ENCODE data around the gene MS4A18. TPM values are rescaled to one million over a fixed set of nuclear protein-coding genes. Genes with fewer than 3 reads are reported as not detected.
A peak's percentile ranks its signal among the peaks of the same experiment; 100 is the strongest.

The MS4A18 gene
- total and polyA plus RNA-seq, 2 donors (not counting 3 experiments of a cell fraction or from before 2014, with no cell fraction given) = not detected

DNA sequence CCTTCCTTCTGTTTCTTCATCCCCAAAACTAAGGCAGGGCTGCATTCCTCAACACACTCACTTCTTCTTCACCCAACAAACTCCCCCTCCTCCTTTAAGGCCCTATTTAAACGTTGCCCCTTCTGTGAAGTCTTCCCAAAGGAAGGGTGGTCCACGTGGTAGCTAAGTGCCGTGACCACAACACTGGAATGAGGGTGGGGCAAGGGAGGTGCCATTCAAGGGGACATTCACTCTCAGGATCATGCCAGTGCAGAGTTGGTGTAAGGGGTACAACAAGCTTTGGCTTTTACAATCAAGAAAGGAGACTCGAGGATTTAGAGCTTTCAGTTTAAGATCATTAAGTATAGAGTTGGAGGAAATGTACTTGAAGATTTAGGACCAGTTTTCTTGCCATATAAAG is 52.6 kb downstream of the MS4A18 start:
- Histone ChIP-seq H3K9ac (replicated peaks; ENCODE audit: extremely low read depth, insufficient read depth, low read length) (peak overlapping the region; percentile 36), H3K27ac (ENCODE audit: insufficient read depth, low read depth, low read length) (peak overlapping the region; percentile 94), H3K4me2 (ENCODE audit: insufficient read depth, low read length) (no peak overlapping the region), H3K9me1 (replicated peaks; ENCODE audit: control insufficient read depth, extremely low read depth, insufficient read depth, low read length) (no peaks in the 10 kb centered on the region), H2AFZ (ENCODE audit: low read depth, low read length) (peak overlapping the region; percentile 55), H3K79me2 (ENCODE audit: control insufficient read depth, insufficient read depth, low read length) (no peaks in the 10 kb centered on the region), H4K20me1 (replicated peaks; ENCODE audit: control insufficient read depth, extremely low read depth, insufficient read depth, low read length) (no peaks in the 10 kb centered on the region), H3K4me1 (ENCODE audit: control insufficient read depth, extremely low read depth, insufficient read depth, low read length) (peaks cover 25% of the 10 kb centered on the region), H3K36me3 (ENCODE audit: control insufficient read depth in 2 of 2, extremely low read depth in 1 of 2, insufficient read depth in 2 of 2, low read length in 2 of 2) (no peaks in the 10 kb centered on the region), H3K4me3 (replicated peaks in 1 of 3; ENCODE audit: insufficient read depth in 1 of 3, low read depth in 1 of 3, low read length in 3 of 3) (no peak overlapping the region), H3K27me3 (ENCODE audit: control insufficient read depth in 2 of 2, insufficient read depth in 2 of 2, low read length in 2 of 2) (no peaks in the 10 kb centered on the region), H3K9me3 (replicated peaks; ENCODE audit: control insufficient read depth, insufficient read depth, low read length) (no peaks in the 10 kb centered on the region)
- TF ChIP-seq, protein P1, sequence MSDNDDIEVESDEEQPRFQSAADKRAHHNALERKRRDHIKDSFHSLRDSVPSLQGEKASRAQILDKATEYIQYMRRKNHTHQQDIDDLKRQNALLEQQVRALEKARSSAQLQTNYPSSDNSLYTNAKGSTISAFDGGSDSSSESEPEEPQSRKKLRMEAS (IDR thresholded peaks at IDR 0.05; ENCODE audit: insufficient read depth, insufficient read length) = no peak
- TF ChIP-seq POLR2AphosphoS5 (IDR thresholded peaks at IDR 0.05; ENCODE audit: insufficient read depth, low read depth, low read length) (no peak), FOS (IDR thresholded peaks at IDR 0.05; ENCODE audit: borderline replicate concordance, insufficient read depth, low read length) (no peak), POLR2A (IDR thresholded peaks at IDR 0.05; ENCODE audit: low read depth, low read length) (no peak)
- ChIA-PET CTCF (interaction anchor here (0.8 to 7.5 kb wide), 8 partner anchors 9 to 352 kb away, joined by 3 to 148 read pairs (median 18); no protein-coding TSS in a partner anchor), POLR2A (interaction anchor here (0.9 kb wide), 1 partner anchor 137 kb away, joined by 3 read pairs; the partner anchor contains the start of gene TMEM109)
- TSS peak; percentile 86 for BruUV-seq (replicated peaks)
- intact Hi-C loops (cut with micrococcal nuclease) (no loop called here), dilution Hi-C loops (cut with MboI; ENCODE audit: extremely low pct_ligation_motif_present, low sequenced_read_pairs) (no loop called here)
- FAIRE-seq = no peak
- no peak for DNase-seq (ENCODE audit: low read depth, low spot score)

DNA sequence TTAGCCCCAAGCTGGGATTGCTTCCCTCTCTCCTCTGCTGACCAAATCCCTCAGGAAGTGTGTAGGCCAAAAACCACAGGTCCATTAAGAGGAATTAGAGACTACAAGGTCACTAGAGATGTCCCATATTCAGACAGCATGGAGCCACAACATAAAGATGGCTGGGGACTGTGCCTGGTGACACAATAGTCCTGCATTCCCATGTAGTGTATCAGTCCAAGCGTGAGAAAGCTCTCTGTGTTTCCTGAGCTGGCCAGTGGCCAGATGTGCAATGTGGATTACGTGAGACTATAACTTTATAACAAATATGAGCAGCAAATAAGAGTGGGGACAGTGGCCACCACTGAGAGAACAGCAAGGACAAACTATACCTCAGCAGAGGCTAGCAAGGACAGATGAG is 53.1 kb downstream of the MS4A18 start:
- TF ChIP-seq FOS (IDR thresholded peaks at IDR 0.05; ENCODE audit: borderline replicate concordance, insufficient read depth, low read length) (peak; percentile 36), EZH2 (IDR thresholded peaks at IDR 0.05; ENCODE audit: borderline replicate concordance, low read depth, low read length, severe bottlenecking) (no peak), POLR2AphosphoS5 (IDR thresholded peaks at IDR 0.05; ENCODE audit: insufficient read depth, low read depth, low read length) (no peak), JUN (IDR thresholded peaks at IDR 0.05; ENCODE audit: borderline replicate concordance, insufficient read depth, insufficient read length, low read depth) (peak; percentile 58), MYC (IDR thresholded peaks at IDR 0.05; ENCODE audit: low read depth, low read length) (no peak), GATA2 (IDR thresholded peaks at IDR 0.05; ENCODE audit: insufficient read depth, insufficient read length, low read depth, low read length) (no peak), POLR2A (IDR thresholded peaks at IDR 0.05; ENCODE audit: low read depth, low read length) (no peak)
- TF ChIP-seq, protein P1 (IDR thresholded peaks at IDR 0.05; ENCODE audit: insufficient read depth, insufficient read length) = no peak
- TF ChIP-seq, protein P2, sequence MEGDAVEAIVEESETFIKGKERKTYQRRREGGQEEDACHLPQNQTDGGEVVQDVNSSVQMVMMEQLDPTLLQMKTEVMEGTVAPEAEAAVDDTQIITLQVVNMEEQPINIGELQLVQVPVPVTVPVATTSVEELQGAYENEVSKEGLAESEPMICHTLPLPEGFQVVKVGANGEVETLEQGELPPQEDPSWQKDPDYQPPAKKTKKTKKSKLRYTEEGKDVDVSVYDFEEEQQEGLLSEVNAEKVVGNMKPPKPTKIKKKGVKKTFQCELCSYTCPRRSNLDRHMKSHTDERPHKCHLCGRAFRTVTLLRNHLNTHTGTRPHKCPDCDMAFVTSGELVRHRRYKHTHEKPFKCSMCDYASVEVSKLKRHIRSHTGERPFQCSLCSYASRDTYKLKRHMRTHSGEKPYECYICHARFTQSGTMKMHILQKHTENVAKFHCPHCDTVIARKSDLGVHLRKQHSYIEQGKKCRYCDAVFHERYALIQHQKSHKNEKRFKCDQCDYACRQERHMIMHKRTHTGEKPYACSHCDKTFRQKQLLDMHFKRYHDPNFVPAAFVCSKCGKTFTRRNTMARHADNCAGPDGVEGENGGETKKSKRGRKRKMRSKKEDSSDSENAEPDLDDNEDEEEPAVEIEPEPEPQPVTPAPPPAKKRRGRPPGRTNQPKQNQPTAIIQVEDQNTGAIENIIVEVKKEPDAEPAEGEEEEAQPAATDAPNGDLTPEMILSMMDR (IDR thresholded peaks at IDR 0.05; ENCODE audit: extremely low read depth in 1 of 2, insufficient read depth in 1 of 2, low read depth in 1 of 2, low read length in 2 of 2) = no peak
- Histone ChIP-seq H3K27ac (ENCODE audit: insufficient read depth, low read depth, low read length) (peak overlapping the region; percentile 94), H3K4me2 (ENCODE audit: insufficient read depth, low read length) (peak overlapping the region; percentile 1), H3K4me1 (ENCODE audit: control insufficient read depth, extremely low read depth, insufficient read depth, low read length) (peaks cover 23% of the 10 kb centered on the region), H3K79me2 (ENCODE audit: control insufficient read depth, insufficient read depth, low read length) (no peaks in the 10 kb centered on the region), H3K9me3 (replicated peaks; ENCODE audit: control insufficient read depth, insufficient read depth, low read length) (no peaks in the 10 kb centered on the region), H3K9ac (replicated peaks; ENCODE audit: extremely low read depth, insufficient read depth, low read length) (peak overlapping the region; percentile 36), H4K20me1 (replicated peaks; ENCODE audit: control insufficient read depth, extremely low read depth, insufficient read depth, low read length) (no peaks in the 10 kb centered on the region), H3K4me3 (replicated peaks in 1 of 3; ENCODE audit: insufficient read depth in 1 of 3, low read depth in 1 of 3, low read length in 3 of 3) (no peak overlapping the region), H3K27me3 (ENCODE audit: control insufficient read depth in 2 of 2, insufficient read depth in 2 of 2, low read length in 2 of 2) (no peaks in the 10 kb centered on the region), H2AFZ (ENCODE audit: low read depth, low read length) (peak overlapping the region; percentile 55), H3K9me1 (replicated peaks; ENCODE audit: control insufficient read depth, extremely low read depth, insufficient read depth, low read length) (no peaks in the 10 kb centered on the region), H3K36me3 (ENCODE audit: control insufficient read depth in 2 of 2, extremely low read depth in 1 of 2, insufficient read depth in 2 of 2, low read length in 2 of 2) (no peaks in the 10 kb centered on the region)
- ChIA-PET POLR2A (interaction anchor here (0.9 kb wide), 1 partner anchor 136 kb away, joined by 3 read pairs; the partner anchor contains the start of gene TMEM109), CTCF (interaction anchor here (0.8 to 7.5 kb wide), 9 partner anchors 9 to 123 kb away, joined by 3 to 148 read pairs (median 16); no protein-coding TSS in a partner anchor)
- dilution Hi-C loops (cut with MboI; ENCODE audit: extremely low pct_ligation_motif_present, low sequenced_read_pairs) = no loop called here
- DNase-seq (ENCODE audit: low read depth, low spot score) (peak; percentile 97), FAIRE-seq (peak; percentile 98)
- no TSS peak for BruUV-seq (replicated peaks)
- intact Hi-C loops (cut with micrococcal nuclease) = no loop called here

Data from endothelial cell of umbilical vein (primary cell).